Right atrium auricular region (tissue), 2 donors: Measurements from ENCODE around the gene GAS2L2. TPM values are rescaled to one million over a fixed set of nuclear protein-coding genes. Genes with fewer than 3 reads are reported as not detected.
A peak's percentile ranks its signal among the peaks of the same experiment; 100 is the strongest.

Experiments
- DNase-seq: peaks from one replicate; pipeline ENCODE4 v3.0.0-alpha.2; 2019; ENCODE audit warnings: low spot score
- H3K27ac ChIP-seq, 2 donors: fragments of 200-600 bp; sonication (generic); 1 replicate in 1 of 2; 2 replicates in 1 of 2; pipeline ENCODE4 v1.5.1; 2016 to 2019
- H3K27me3 ChIP-seq, 2 donors: fragments of 200-600 bp; sonication (generic); one replicate each; pipeline versions ENCODE4 v1.5.1 to v1.6.0; 2017 to 2019
- H3K36me3 ChIP-seq: fragments of 200-600 bp; sonication (generic); one replicate; pipeline ENCODE4 v1.5.1; 2016
- H3K4me1 ChIP-seq, 2 donors: fragments of 200-600 bp; sonication (generic); one replicate each; pipeline versions ENCODE4 v1.5.1 to v1.6.0; 2017 to 2019
- H3K4me3 ChIP-seq, 2 donors: fragments of 200-600 bp; sonication (generic); 1 replicate in 1 of 2; 2 replicates in 1 of 2; pipeline ENCODE4 v1.5.1; 2017 to 2019; ENCODE audit warnings: mild to moderate bottlenecking in 1 of 2, moderate library complexity in 1 of 2
- H3K9me3 ChIP-seq, 2 donors: fragments of 200-600 bp; sonication (generic); one replicate each; pipeline ENCODE4 v1.5.1; 2019
- CTCF ChIP-seq, 2 donors: fragments of 200-600 bp; sonication (generic); IDR thresholded peaks; one replicate each; pipeline ENCODE4 v1.5.1; 2019; ENCODE audit warnings: antibody characterized with exemption in 2 of 2
- total RNA-seq, 2 donors: library from RNA; depleted of rRNA; stranded (reverse); fragments of >200 nt; gene quantifications; one replicate each; pipeline ENCODE4 v1.1.0, GENCODE V29; 2016

Gene GAS2L2
- total RNA-seq, 2 donors from 2014 or later: not detected

- no peaks in the 10 kb centered on the region for H3K27me3 ChIP-seq
- no peaks in the 10 kb centered on the region for H3K9me3 ChIP-seq
- no peak overlapping the region for H3K4me3 ChIP-seq
- peak overlapping the region; percentile 3 to 47 for H3K27ac ChIP-seq
- no peak for TF ChIP-seq CTCF (IDR thresholded peaks at IDR 0.05)
- H3K4me1 ChIP-seq: peaks cover 0 to 16% of the 10 kb centered on the region in 2 donors
- peaks cover 21% of the 10 kb centered on the region for H3K36me3 ChIP-seq
- no peak for DNase-seq
These were observed 57.4 kb downstream of the GAS2L2 start for GRCh38 chr17:35695613-35696012.

- Histone ChIP-seq H3K9me3 (no peaks in the 10 kb centered on the region), H3K4me3 (no peak overlapping the region), H3K4me1 (peaks cover 0 to 16% of the 10 kb centered on the region in 2 donors), H3K27ac (peak overlapping the region in 1 of 2 donors; percentile 47), H3K36me3 (peaks cover 21% of the 10 kb centered on the region), H3K27me3 (no peaks in the 10 kb centered on the region)
- no peak for DNase-seq
- no peak for TF ChIP-seq CTCF (IDR thresholded peaks at IDR 0.05)
These were observed 58.1 kb downstream of the GAS2L2 start for GRCh38 chr17:35694906-35695305.

Other genes with a start within 250 kb of the GAS2L2 start
- under 1 TPM; 0.22 to 0.59 TPM for gene SLFN12L, start 215.6 kb downstream of the GAS2L2 start, total RNA-seq
- not detected for gene SLFN14, start 192.4 kb downstream of the GAS2L2 start, total RNA-seq
- gene PEX12, start 174.7 kb downstream of the GAS2L2 start, total RNA-seq: 1 to 10 TPM; 8.7 to 8.9 TPM
- gene AP2B1, start 165.9 kb downstream of the GAS2L2 start, total RNA-seq: 10 to 100 TPM; 79.8 to 80.1 TPM
- gene RASL10B, start 21.6 kb downstream of the GAS2L2 start, total RNA-seq: 10 to 100 TPM; 39.2 to 61.9 TPM
- not detected for gene C17orf50, start 7.6 kb upstream of the GAS2L2 start, total RNA-seq
- 10 to 100 TPM; 10.5 to 14.9 TPM for gene MMP28, start 42.4 kb upstream of the GAS2L2 start, total RNA-seq
- 10 to 100 TPM; 25.7 to 31.7 TPM for gene TAF15, start 56.2 kb upstream of the GAS2L2 start, total RNA-seq
- not detected for gene HEATR9, start 115.7 kb upstream of the GAS2L2 start, total RNA-seq
- 1 to 10 TPM; 1.0 to 3.1 TPM for gene CCL5, start 127.1 kb upstream of the GAS2L2 start, total RNA-seq
- not detected for gene RDM1, start 177.5 kb upstream of the GAS2L2 start, total RNA-seq
- not detected for gene LYZL6, start 190.5 kb upstream of the GAS2L2 start, total RNA-seq
- gene CCL16, start 228.3 kb upstream of the GAS2L2 start, total RNA-seq: not detected
- 10 to 100 TPM in 1 of 2 donors, 1 to 10 TPM in 1; 4.1 to 13.0 TPM for gene CCL14, start 233.5 kb upstream of the GAS2L2 start, total RNA-seq
- not detected for gene CCL15, start 248.3 kb upstream of the GAS2L2 start, total RNA-seq